Kidney epithelial cell (primary cell): ENCODE measurements around the gene ORC6. TPM values are rescaled to one million over a fixed set of nuclear protein-coding genes. Genes with fewer than 3 reads are reported as not detected.

ENCODE experiments used
- DNase-seq: peaks from one replicate; pipeline ENCODE4 v3.0.0-alpha.2; 2010; ENCODE audit warnings: low read depth
- H3K27me3 ChIP-seq: 2 replicates; pipeline ENCODE4 v1.6.0; 2011; ENCODE audit warnings: low read length; ENCODE audit not compliant: control insufficient read depth, insufficient read depth
- H3K36me3 ChIP-seq: 2 replicates; pipeline ENCODE4 v1.5.1; 2011; ENCODE audit warnings: low read length; ENCODE audit not compliant: control insufficient read depth, insufficient read depth
- H3K4me3 ChIP-seq: 2 replicates; pipeline ENCODE4 v1.5.1; 2011; ENCODE audit warnings: low read depth, mild to moderate bottlenecking, control low read depth, low read length
- CTCF ChIP-seq: IDR thresholded peaks from 2 replicates; pipeline ENCODE4 v1.5.1; 2011; ENCODE audit warnings: mild to moderate bottlenecking, moderate library complexity, low read length, control low read depth, inconsistent platforms; ENCODE audit not compliant: insufficient read depth, poor library complexity, severe bottlenecking
- total RNA-seq: library from RNA; depleted of rRNA; stranded (reverse); fragments of >200 nt; gene quantifications from 2 replicates; pipeline ENCODE4 v1.2.3, GENCODE V29; 2015

ORC6 gene
- total RNA-seq, 1 donor from 2014 or later = 7.5 TPM

- no peaks in the 10 kb centered on the region for H3K36me3 ChIP-seq
- no peak for TF ChIP-seq CTCF
- no peaks in the 10 kb centered on the region for H3K27me3 ChIP-seq
- no peak for DNase-seq
- no peak overlapping the region for H3K4me3 ChIP-seq
These were observed 48.3 kb downstream of the ORC6 start for GRCh38 chr16:46737621-46738214.

GRCh38 chr16:46739934-46740333, 50.5 kb downstream of the ORC6 start:
- Histone ChIP-seq H3K4me3 (no peak overlapping the region), H3K27me3 (no peaks in the 10 kb centered on the region), H3K36me3 (no peaks in the 10 kb centered on the region)
- no peak for DNase-seq
- TF ChIP-seq CTCF = no peak

- no peak for DNase-seq
- H3K4me3 ChIP-seq = no peak overlapping the region
- no peak for TF ChIP-seq CTCF
- no peaks in the 10 kb centered on the region for H3K27me3 ChIP-seq
- H3K36me3 ChIP-seq = no peaks in the 10 kb centered on the region
These were observed 53.8 kb downstream of the ORC6 start for GRCh38 chr16:46743232-46743719.

- H3K4me3 ChIP-seq = no peak overlapping the region
- DNase-seq = no peak
- no peaks in the 10 kb centered on the region for H3K36me3 ChIP-seq
- no peaks in the 10 kb centered on the region for H3K27me3 ChIP-seq
- no peak for TF ChIP-seq CTCF
These were observed 56.2 kb downstream of the ORC6 start for GRCh38 chr16:46745617-46746016.

- no peak for DNase-seq
- no peaks in the 10 kb centered on the region for H3K36me3 ChIP-seq
- no peak for TF ChIP-seq CTCF
- no peak overlapping the region for H3K4me3 ChIP-seq
- no peaks in the 10 kb centered on the region for H3K27me3 ChIP-seq
These were observed 57.6 kb downstream of the ORC6 start for GRCh38 chr16:46746821-46747776.

Other genes starting within 250 kb of the ORC6 start
- 2.2 and 3.7 TPM in 2 replicates for gene SHCBP1, start 68.3 kb upstream of the ORC6 start, total RNA-seq
- gene VPS35, start 481 bp upstream of the ORC6 start, total RNA-seq = 128 and 147 TPM in 2 replicates
- 0.68 TPM in 1 of 2 replicates, not detected in the other for gene MYLK3, start 58.7 kb downstream of the ORC6 start, total RNA-seq
- 7.5 and 10.1 TPM in 2 replicates for gene C16orf87, start 141.5 kb downstream of the ORC6 start, total RNA-seq
- gene GPT2, start 194.7 kb downstream of the ORC6 start, total RNA-seq = 71.2 and 73.3 TPM in 2 replicates